GM19467 (cell line): ENCODE data around the gene EID3.

ENCODE experiments used
- ATAC-seq: cut with Tn5 transposase; IDR thresholded peaks from one replicate; pipeline ENCODE4 v1.9.1; 2021; ENCODE audit warnings: mild to moderate bottlenecking, moderate library complexity; ENCODE audit not compliant: unreplicated experiment

Gene EID3

DNA sequence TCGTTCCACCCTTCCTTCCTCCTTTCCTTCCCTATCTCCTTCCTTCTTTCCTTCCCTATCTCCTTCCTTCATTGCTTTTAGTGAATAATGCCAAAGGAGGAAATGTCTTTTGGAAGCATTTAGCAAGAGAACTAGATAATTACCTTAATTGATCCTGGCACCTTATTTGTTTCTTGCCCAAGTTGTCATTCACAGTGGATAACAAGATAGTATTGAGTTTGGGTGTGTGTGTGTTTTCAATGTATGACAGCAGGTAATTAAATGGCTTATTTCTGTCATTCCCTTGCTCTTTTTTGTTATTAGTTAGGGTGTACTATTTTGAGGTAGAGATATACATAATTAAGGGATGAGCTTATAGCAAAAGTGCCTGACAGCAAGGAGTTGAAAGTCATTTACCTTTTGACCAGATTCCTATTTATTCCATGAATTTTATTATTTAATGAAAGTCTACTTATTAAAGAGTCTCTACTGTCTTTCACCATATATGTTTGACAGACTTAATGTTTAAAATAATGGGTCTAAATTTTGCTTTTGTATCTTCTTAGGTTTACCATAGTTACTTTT is 30.2 kb downstream of the EID3 start:
- ATAC-seq = no peak

DNA sequence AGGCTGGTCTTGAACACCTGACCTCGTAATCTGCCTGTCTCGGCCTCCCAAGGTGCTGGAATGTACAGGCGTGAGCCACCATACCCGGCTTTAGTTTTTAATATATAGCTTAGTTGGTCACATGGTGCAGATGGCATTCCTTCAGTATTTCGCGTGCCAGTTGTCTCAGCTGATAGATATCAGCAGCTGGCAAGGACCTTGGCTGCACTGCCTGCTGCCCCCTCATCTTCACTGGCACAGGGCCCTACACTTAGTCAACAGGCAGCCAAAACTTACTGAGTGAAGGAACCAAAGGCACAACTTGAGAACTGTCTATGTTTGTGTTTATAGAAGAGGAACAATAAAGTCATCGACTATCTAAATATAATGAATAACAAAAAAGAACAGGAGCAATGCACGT is 31.0 kb downstream of the EID3 start:
- no peak for ATAC-seq

DNA sequence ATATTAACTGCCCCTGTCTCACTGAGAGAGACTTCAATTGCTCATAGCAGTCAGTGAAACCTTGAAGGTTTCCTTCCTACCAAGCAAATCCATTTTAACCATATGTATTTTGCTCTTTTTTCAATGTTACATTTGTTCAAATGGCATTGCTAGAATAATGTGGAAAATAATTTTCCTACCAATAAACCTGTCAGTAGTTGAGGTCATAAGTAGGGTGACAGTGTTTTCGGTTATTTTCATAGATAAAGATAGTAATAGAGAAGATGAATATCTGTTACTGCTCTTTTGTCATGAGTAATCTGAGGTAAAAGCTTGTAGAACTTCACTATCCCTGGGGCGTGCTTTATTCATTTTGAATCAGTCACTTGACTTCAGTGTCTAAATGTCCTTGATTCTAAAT is 32.6 kb downstream of the EID3 start:
- ATAC-seq = no peak

DNA sequence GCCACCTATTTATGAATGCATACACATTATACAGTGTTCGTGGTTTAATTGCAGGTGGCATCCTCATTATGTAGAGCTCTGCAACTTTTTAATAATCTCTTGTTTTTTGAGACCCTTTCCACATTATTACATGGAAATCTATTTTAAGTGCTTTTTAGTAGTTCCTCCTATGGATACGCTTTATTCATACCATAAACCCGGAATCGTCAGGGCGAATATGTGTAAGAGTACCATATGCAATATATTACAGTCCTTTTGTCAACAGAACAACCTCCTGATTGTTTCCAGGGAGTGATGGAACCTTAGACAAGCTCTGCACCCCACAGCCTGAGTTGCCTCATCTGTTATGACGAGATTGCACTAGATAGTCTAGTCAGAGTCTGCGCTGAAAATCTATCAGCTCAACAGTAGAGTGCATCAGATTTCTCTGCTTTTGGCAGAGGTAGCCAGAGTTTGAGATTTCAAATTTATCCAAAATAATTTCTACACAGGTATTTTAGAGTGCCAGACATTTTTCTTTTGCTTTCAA is 33.6 kb downstream of the EID3 start:
- ATAC-seq = no peak

DNA sequence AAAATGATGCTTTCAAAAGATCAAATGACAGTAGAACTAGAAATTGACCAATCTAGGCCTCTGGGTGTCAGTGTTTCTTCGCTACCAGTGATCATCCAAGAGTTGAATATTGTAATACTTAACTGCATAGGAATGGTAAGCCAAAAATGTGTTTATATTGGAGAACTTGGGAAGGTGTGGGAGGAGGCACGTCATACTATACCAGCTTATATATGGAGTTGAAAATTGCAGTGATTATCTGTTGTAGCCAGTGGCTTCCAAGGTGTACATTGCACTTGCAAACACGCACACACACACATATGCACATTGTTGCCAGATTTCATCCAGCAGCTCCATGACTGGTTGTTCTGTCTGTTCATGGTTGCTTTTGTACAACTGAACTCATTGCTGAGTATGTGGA is 36.1 kb downstream of the EID3 start:
- no peak for ATAC-seq

DNA sequence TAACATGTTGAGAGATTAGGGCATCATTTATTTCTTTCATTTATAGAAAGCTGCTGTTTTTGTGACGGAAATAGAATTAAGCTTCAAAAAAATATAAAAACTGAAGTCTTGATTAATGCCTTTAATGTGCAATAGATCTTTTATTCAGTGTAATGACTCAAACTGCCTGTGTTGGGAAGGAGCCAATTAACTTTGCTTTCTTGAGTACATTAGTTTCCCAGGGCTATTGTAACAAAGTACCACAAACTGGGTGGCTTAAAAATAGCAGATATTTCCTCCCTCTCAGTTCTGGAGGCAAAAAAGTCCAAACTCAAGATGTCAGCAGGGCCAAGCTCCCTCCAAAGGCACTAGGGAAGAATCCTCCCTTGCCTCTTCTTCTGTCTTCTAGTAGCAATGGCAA is 36.6 kb downstream of the EID3 start:
- ATAC-seq = no peak

DNA sequence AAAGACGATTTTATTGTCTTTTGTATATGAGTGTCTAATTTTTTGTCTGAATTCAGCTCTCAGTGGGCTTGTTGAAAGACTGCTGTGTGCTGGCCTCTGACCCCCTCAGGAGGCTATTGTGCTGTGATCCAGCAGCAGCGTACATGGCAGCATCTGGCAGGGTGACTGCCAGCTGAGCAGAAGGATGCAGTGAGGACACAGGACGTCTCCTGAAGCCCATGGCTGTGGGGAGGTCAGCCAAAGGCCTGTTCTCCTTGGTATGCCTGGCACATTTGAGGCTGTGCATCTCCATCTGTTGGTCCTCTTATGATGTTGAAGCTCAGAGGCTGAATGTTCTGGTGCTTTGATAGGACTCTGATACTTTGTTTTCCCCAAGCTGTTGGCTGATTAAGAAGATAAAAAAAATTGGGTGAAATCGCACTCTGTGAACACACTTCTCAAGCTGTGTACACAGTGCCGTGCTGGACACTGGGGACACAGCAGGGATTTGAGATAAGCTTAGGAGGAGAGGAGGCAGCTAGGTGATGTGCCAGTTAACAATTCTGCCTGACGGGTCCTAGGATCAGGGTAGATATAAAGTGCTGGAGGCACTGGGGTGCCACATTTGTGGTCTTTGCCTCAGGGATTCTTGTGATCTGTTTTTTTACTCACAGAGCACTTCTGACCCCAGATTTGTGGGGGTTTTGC is 37.5 kb downstream of the EID3 start:
- ATAC-seq = no peak

DNA sequence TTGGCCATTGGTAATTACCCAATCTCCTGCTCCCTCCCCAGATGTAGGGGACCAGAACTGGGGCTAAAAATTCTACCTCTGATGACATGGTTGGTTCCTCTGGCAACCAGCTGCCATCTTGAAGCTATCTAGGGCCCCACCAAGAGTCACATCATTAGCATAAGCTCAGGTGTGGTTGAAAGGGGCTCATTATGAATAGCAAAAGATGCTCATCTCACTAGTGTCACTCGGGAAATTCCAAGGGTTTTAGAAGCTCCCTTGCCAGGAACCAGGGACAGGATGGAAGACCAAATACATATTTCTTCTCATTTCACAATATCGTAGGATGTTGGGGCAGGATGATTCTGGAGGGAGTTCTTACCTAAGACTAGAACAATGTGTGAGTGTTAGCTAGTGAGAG is 38.6 kb downstream of the EID3 start:
- no peak for ATAC-seq

DNA sequence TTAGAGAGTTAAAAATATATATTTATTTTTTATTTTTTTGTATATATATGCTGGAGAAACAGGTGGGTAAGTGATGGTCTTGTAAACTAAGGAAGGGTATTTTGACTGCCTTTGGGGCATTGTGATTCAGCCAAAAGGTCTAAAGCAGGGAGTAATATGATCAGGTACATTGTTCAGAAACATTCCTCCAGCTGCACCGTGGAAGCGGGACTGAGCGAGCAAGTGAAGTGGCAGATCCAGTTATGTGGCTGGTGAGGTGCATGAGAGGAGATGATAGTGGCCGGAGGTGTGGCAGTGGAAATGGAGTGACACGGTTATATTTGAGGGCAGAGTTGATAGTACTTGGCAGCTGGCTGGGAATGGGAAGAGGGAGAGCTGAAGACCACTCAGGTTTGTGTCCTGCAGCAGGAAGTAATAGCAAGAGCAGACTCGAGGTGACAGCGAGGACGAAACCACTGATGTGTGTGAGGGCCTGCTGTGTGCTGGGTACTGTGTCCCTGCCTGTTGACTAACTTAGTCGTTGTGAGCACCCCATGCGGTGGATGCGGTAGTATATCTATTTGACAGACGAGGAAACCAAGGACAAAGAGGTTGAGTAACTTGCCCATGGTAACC is 39.2 kb downstream of the EID3 start:
- ATAC-seq = no peak

DNA sequence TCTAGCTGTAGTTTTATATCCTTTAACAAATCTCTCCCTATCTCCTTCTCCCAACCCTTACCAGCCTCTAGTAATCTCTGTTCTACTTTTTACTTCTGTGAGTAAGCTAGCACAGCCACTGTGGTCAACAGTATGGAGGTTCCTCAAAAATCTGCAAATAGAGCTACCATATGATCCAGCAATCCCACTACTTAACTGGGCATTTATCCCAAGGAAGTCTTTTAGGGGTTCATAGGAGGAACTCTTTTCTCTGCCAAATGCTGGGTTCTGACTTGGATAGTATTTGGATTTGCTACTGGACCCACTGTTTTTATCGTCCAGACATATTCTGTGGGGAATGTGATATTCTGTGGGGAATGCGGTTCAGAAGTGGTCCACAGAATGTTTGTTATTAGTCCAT is 41.1 kb downstream of the EID3 start:
- ATAC-seq = no peak

DNA sequence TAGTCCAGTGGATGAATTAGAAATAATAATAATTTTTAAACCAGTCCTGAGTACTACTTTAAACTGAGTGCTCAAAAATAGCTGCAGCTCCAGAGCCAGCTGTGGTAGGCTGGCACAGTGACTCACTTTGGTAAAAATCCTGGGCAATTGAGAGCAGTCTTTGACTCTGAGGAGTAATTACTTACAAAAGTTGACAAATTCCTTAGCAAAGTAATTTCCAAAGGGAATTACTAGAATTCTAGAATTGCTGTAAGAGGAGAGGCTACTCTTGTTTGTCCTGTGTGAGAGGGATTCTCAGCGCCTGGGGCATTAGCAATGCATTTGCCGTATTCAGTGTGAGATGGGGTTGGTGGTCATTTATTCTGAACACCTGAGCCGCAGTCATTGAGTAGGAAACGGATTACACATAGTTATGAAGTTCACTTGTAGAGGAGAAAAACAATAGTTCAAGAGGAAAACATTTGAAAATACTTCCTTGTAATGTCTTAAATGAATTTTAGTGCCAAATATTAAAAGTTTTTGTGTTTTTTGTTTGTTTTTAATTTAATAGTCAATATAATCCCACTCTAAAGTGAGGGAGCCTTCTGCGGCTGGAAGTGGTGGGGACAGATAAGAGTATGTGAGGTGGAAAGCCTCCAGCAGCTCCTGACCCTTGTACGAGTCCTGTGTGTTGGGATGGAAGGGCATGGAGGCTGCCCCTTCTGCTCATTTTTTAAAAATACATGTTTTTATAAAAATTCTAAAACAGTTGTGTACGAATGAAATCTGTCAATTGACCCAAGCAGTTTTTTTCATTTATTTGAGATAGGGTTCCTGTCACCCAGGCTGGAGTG is 41.9 kb downstream of the EID3 start:
- ATAC-seq = no peak

DNA sequence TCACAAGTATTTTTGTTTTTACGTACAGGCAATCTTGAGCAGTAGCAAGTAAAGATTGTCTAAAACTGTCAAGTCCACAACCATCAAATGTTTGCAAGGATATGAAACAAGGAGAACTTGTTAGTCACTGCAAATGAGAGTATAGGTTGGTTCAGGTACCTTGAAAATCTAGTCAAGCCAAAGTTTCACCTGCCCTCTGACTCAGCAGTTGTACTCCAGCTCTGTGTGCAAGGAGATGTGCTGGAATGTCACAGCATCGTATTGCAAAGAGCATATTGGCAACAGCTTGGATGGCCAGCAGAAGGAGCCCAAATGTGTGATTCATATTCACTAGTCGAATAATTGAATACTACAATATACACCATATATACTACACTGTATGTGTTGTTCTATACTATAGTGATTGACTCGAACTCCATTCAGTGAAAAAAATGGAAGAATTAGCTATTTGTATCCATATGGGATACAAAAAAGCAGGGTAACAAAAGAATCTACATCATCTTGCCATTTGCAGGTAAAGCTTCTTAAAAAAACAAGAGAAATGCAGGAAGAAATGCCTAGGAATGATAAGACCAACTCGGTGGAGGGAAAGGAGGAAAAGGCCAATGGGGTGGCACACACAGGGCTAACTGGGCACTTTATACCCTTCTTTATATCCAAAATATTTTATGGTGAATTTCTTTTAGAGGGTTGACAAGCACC is 44.0 kb downstream of the EID3 start:
- ATAC-seq = no peak

DNA sequence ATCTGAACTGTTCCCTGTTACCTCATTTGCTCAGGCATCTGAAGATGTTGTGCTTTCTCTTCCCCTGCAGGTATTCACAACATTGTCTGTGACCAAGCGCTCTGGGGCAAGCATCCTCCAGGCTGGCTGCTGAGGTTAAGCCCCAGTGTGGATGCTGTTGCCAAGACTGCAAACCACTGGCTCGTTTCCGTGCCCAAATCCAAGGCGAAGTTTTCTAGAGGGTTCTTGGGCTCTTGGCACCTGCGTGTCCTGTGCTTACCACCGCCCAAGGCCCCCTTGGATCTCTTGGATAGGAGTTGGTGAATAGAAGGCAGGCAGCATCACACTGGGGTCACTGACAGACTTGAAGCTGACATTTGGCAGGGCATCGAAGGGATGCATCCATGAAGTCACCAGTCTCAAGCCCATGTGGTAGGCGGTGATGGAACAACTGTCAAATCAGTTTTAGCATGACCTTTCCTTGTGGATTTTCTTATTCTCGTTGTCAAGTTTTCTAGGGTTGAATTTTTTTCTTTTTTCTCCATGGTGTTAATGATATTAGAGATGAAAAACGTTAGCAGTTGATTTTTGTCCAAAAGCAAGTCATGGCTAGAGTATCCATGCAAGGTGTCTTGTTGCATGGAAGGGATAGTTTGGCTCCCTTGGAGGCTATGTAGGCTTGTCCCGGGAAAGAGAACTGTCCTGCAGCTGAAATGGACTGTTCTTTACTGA is 44.9 kb downstream of the EID3 start:
- ATAC-seq = no peak

DNA sequence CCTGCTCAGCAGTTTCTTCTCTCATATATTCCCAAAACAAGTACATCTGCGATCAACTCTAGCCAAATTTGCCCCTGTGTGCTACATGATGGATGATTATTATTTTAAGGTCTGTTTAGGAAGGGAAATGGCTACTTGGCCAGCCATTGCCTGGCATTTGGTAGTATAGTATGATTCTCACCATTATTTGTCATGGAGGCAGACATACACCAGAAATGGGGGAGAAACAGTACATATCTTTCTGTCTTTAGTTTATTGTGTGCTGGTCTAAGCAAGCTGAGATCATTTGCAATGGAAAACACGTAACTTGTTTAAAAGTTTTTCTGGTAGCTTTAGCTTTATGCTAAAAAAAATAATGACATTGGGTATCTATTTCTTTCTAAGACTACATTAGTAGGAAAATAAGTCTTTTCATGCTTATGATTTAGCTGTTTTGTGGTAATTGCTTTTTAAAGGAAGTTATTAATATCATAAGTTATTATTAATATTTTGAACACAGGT is 45.5 kb downstream of the EID3 start:
- no peak for ATAC-seq

DNA sequence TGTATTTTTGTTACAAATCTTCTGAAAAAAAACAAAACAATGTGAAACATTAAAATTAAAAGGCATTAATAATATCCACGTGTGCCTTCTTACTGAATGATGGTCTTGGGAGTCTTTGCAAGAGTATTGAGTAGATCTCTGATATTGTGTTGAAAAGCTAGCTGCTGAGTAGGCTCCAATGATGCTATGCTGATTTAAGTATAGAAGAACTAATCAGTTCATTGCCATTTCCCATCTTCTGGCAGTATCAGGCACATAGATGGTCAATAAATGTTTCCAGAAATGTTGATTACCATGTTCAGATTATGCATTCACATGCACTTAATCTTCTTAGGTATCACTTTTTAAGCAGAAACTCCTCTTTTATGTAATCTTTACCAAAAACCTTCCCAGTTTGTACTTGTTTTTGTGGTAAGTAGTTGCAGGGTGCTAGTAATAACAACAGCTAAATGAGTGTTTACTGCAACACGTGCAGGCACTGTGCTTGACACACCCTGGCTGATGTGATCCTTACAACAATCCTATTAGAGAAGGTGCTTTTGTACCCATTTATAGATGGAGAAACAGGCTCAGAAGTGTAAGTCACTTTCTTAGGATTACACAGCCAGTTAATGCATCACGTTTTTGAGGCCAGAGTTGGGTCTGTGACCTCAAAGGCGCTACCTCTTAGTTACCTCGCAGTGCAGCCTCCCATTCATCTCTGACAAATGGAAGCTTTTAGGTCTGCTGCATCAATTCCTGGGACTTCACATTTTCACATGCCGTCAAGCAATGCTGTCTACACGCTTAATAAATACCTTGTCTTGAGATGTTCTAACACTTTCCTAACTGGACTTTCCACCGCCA is 46.9 kb downstream of the EID3 start:
- no peak for ATAC-seq

DNA sequence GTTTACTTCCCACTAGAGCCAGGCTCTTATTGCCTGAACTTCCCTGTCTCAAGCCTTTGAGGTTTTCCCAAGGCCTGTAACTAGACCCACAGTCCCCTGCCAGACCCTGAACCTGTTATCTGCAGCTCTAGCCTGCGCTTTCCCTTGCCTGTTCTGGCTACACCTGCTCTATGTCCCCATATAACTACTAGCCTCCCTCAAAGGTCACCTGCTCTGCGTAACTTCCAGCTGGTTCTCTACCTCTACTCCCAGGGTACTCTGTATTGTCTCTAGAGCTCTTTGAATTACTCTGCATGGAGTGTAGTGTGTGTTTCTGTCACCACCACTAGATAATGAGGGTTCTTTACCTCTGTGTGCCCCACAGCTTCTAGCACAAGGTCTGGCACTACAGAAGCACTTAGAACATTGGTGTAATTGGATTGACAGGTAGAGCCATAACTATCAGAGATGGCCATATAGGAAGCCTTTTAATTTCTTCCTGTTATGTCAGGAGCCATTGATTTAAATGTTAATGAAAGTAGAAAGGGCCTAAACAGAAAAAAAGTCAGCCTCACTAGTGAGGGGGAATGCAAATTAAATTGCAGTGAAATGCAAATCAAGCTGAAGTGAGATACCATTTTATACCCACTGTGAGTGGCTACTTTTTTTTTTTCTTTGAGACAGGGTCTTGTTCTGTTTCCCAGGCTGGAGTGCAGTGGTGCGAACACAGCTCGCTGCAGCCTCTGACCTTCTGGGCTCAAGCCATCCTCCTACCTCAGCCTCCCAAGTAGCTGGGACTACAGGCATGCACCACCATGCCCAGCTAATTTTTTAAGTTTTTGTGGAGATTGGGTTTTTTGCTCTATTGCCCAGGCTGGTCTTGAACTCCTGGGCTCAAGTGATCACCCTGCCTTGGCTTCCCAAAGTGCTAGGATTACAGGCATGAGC is 47.8 kb downstream of the EID3 start:
- ATAC-seq = no peak

DNA sequence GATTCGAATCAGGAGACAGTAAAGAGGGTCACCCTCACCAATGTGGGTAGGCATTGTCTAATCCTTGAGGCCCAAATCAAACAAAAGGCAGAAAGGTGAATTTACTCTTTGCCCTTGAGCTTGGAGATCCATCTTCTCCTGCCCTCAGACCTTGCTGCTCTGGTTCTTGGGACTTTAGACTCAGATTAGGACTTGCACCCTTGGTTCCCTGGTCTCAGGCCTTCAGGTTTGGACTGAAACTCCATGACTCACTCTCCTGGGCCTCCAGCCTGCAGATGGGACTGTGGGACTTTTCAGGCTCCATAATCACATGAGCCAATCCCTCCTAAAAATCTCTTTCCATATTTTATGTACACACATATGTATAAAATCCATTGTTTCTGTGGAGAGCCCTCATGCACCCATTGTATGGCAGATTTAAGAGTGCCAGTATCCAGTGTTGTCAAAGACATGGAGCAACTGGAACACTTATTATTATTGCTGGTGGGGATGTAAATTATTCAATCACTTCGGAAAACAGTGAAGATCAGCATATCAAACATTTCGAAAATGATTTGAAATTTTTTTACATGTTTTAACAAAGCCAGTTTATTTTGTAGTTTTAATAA is 48.7 kb downstream of the EID3 start:
- no peak for ATAC-seq
